Measurements from ENCODE around the gene CCDC141.

CCDC141 gene

GRCh38 chr2:178911039-178911438 lies 138.9 kb downstream of the CCDC141 start:
- H3K4me3 ChIP-seq (ENCODE audit: low read depth in 1 of 2, low read length in 2 of 2) = no peak overlapping the region
- H4K20me1 ChIP-seq (ENCODE audit: insufficient read depth, low read length) = no peaks in the 10 kb centered on the region
- no peaks in the 10 kb centered on the region for H3K79me2 ChIP-seq (ENCODE audit: insufficient read depth, low read length)
- no peak overlapping the region for H3K9ac ChIP-seq (ENCODE audit: low read depth, low read length)
- no peak overlapping the region for H3K27ac ChIP-seq (ENCODE audit: low read length)
- no peaks in the 10 kb centered on the region for H3K36me3 ChIP-seq (ENCODE audit: insufficient read depth, low read length)
- TF ChIP-seq CTCF (IDR thresholded peaks at IDR 0.05; ENCODE audit: borderline replicate concordance, extremely low read depth, low read length, poor library complexity, severe bottlenecking) (no peak), EZH2 (IDR thresholded peaks at IDR 0.05; ENCODE audit: borderline replicate concordance, low read depth, low read length, severe bottlenecking) (no peak)
- H3K9me3 ChIP-seq (ENCODE audit: insufficient read depth, low read length, severe bottlenecking) = no peaks in the 10 kb centered on the region
- no peak overlapping the region for H2AFZ ChIP-seq (ENCODE audit: low read depth, low read length)
- no peak for DNase-seq
- no peak overlapping the region for H3K4me2 ChIP-seq (ENCODE audit: insufficient read depth, low read length)
- H3K4me1 ChIP-seq (ENCODE audit: insufficient read depth, low read length) = no peaks in the 10 kb centered on the region
- no peak for ATAC-seq (ENCODE audit: insufficient read depth, low read depth)
- H3K27me3 ChIP-seq (ENCODE audit: insufficient read depth, low read length, poor library complexity) = peaks cover 14% of the 10 kb centered on the region

GRCh38 chr2:178910005-178910404 lies 139.9 kb downstream of the CCDC141 start:
- TF ChIP-seq EZH2 (IDR thresholded peaks at IDR 0.05; ENCODE audit: borderline replicate concordance, low read depth, low read length, severe bottlenecking) = no peak
- TF ChIP-seq CTCF (IDR thresholded peaks at IDR 0.05; ENCODE audit: borderline replicate concordance, extremely low read depth, low read length, poor library complexity, severe bottlenecking) = no peak
- no peaks in the 10 kb centered on the region for H3K9me3 ChIP-seq (ENCODE audit: insufficient read depth, low read length, severe bottlenecking)
- no peak overlapping the region for H3K27ac ChIP-seq (ENCODE audit: low read length)
- H3K27me3 ChIP-seq (ENCODE audit: insufficient read depth, low read length, poor library complexity) = peaks cover 10% of the 10 kb centered on the region
- no peak for ATAC-seq (ENCODE audit: insufficient read depth, low read depth)
- H3K4me2 ChIP-seq (ENCODE audit: insufficient read depth, low read length) = no peak overlapping the region
- H3K36me3 ChIP-seq (ENCODE audit: insufficient read depth, low read length) = no peaks in the 10 kb centered on the region
- H2AFZ ChIP-seq (ENCODE audit: low read depth, low read length) = no peak overlapping the region
- no peak overlapping the region for H3K9ac ChIP-seq (ENCODE audit: low read depth, low read length)
- H4K20me1 ChIP-seq (ENCODE audit: insufficient read depth, low read length) = no peaks in the 10 kb centered on the region
- H3K79me2 ChIP-seq (ENCODE audit: insufficient read depth, low read length) = no peaks in the 10 kb centered on the region
- H3K4me1 ChIP-seq (ENCODE audit: insufficient read depth, low read length) = no peaks in the 10 kb centered on the region
- no peak for DNase-seq
- H3K4me3 ChIP-seq (ENCODE audit: low read depth in 1 of 2, low read length in 2 of 2) = no peak overlapping the region

- no peak for ATAC-seq (ENCODE audit: insufficient read depth, low read depth)
- Histone ChIP-seq H4K20me1 (ENCODE audit: insufficient read depth, low read length) (no peaks in the 10 kb centered on the region), H3K4me3 (ENCODE audit: low read depth in 1 of 2, low read length in 2 of 2) (no peak overlapping the region), H3K9me3 (ENCODE audit: insufficient read depth, low read length, severe bottlenecking) (no peaks in the 10 kb centered on the region), H3K36me3 (ENCODE audit: insufficient read depth, low read length) (no peaks in the 10 kb centered on the region), H3K9ac (ENCODE audit: low read depth, low read length) (no peak overlapping the region), H2AFZ (ENCODE audit: low read depth, low read length) (no peak overlapping the region), H3K27ac (ENCODE audit: low read length) (no peak overlapping the region), H3K27me3 (ENCODE audit: insufficient read depth, low read length, poor library complexity) (peaks cover 10% of the 10 kb centered on the region), H3K4me1 (ENCODE audit: insufficient read depth, low read length) (no peaks in the 10 kb centered on the region), H3K4me2 (ENCODE audit: insufficient read depth, low read length) (no peak overlapping the region), H3K79me2 (ENCODE audit: insufficient read depth, low read length) (no peaks in the 10 kb centered on the region)
- no peak for DNase-seq
- TF ChIP-seq EZH2 (IDR thresholded peaks at IDR 0.05; ENCODE audit: borderline replicate concordance, low read depth, low read length, severe bottlenecking) (no peak), CTCF (IDR thresholded peaks at IDR 0.05; ENCODE audit: borderline replicate concordance, extremely low read depth, low read length, poor library complexity, severe bottlenecking) (no peak)
Observed at GRCh38 chr2:178909507-178909906, 140.4 kb downstream of the CCDC141 start.

GRCh38 chr2:178908810-178909209 lies 141.1 kb downstream of the CCDC141 start:
- H2AFZ ChIP-seq (ENCODE audit: low read depth, low read length) = no peak overlapping the region
- no peak overlapping the region for H3K27ac ChIP-seq (ENCODE audit: low read length)
- H3K4me3 ChIP-seq (ENCODE audit: low read depth in 1 of 2, low read length in 2 of 2) = no peak overlapping the region
- no peaks in the 10 kb centered on the region for H3K79me2 ChIP-seq (ENCODE audit: insufficient read depth, low read length)
- no peak overlapping the region for H3K4me2 ChIP-seq (ENCODE audit: insufficient read depth, low read length)
- no peaks in the 10 kb centered on the region for H3K36me3 ChIP-seq (ENCODE audit: insufficient read depth, low read length)
- DNase-seq = no peak
- peaks cover 10% of the 10 kb centered on the region for H3K27me3 ChIP-seq (ENCODE audit: insufficient read depth, low read length, poor library complexity)
- H3K9me3 ChIP-seq (ENCODE audit: insufficient read depth, low read length, severe bottlenecking) = no peaks in the 10 kb centered on the region
- no peak overlapping the region for H3K9ac ChIP-seq (ENCODE audit: low read depth, low read length)
- H3K4me1 ChIP-seq (ENCODE audit: insufficient read depth, low read length) = no peaks in the 10 kb centered on the region
- no peaks in the 10 kb centered on the region for H4K20me1 ChIP-seq (ENCODE audit: insufficient read depth, low read length)
- TF ChIP-seq CTCF (IDR thresholded peaks at IDR 0.05; ENCODE audit: borderline replicate concordance, extremely low read depth, low read length, poor library complexity, severe bottlenecking) (no peak), EZH2 (IDR thresholded peaks at IDR 0.05; ENCODE audit: borderline replicate concordance, low read depth, low read length, severe bottlenecking) (no peak)
- no peak for ATAC-seq (ENCODE audit: insufficient read depth, low read depth)
